ENCODE data around the gene HOXA11. TPM values are rescaled to one million over a fixed set of nuclear protein-coding genes. Genes with fewer than 3 reads are reported as not detected.
A peak's percentile ranks its signal among the peaks of the same experiment; 100 is the strongest.

HOXA11 gene
- total RNA-seq, 1 donor from 2014 or later = not detected

DNA sequence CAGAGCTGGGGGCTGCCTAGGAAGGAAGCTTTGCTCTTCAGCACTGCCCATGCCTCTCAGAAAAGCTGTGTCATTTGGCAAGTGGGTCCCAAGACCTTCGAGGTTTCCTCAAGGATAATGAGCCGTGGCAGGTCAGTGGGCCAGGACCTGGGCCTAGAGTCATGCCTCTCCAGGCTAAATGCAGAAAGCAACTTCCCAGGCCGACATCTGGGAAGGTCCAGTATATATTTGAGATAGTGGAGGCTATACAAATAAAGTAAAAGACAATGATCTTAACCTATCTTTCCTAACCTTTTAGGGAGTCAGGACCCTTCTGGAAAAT is 8.5 kb downstream of the HOXA11 start:
- no peak for DNase-seq (ENCODE audit: low spot score in 2 of 2)
- H3K4me1 ChIP-seq = peaks cover 0 to 18% of the 10 kb centered on the region in 2 donors
- H3K27me3 ChIP-seq = peaks cover 43% of the 10 kb centered on the region
- TF ChIP-seq, protein P1, sequence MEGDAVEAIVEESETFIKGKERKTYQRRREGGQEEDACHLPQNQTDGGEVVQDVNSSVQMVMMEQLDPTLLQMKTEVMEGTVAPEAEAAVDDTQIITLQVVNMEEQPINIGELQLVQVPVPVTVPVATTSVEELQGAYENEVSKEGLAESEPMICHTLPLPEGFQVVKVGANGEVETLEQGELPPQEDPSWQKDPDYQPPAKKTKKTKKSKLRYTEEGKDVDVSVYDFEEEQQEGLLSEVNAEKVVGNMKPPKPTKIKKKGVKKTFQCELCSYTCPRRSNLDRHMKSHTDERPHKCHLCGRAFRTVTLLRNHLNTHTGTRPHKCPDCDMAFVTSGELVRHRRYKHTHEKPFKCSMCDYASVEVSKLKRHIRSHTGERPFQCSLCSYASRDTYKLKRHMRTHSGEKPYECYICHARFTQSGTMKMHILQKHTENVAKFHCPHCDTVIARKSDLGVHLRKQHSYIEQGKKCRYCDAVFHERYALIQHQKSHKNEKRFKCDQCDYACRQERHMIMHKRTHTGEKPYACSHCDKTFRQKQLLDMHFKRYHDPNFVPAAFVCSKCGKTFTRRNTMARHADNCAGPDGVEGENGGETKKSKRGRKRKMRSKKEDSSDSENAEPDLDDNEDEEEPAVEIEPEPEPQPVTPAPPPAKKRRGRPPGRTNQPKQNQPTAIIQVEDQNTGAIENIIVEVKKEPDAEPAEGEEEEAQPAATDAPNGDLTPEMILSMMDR (IDR thresholded peaks at IDR 0.05) = no peak
- no peak overlapping the region for H3K27ac ChIP-seq
- H3K4me3 ChIP-seq = no peak overlapping the region
- no peaks in the 10 kb centered on the region for H3K36me3 ChIP-seq
- intact Hi-C loops (cut with DNase I) = no loop called here
- H3K9me3 ChIP-seq = no peaks in the 10 kb centered on the region

- TF ChIP-seq, protein P1 (IDR thresholded peaks at IDR 0.05) = no peak
- H3K36me3 ChIP-seq = no peaks in the 10 kb centered on the region
- H3K27me3 ChIP-seq = peaks cover 48% of the 10 kb centered on the region
- H3K9me3 ChIP-seq = no peaks in the 10 kb centered on the region
- H3K27ac ChIP-seq = no peak overlapping the region
- DNase-seq (ENCODE audit: low spot score in 2 of 2) = peak; percentile 6 to 46
- H3K4me1 ChIP-seq = peaks cover 0 to 18% of the 10 kb centered on the region in 2 donors
- intact Hi-C loops (cut with DNase I) = no loop called here
- no peak overlapping the region for H3K4me3 ChIP-seq
Measured at GRCh38 chr7:27175626-27176523, 9.2 kb downstream of the HOXA11 start.

DNA sequence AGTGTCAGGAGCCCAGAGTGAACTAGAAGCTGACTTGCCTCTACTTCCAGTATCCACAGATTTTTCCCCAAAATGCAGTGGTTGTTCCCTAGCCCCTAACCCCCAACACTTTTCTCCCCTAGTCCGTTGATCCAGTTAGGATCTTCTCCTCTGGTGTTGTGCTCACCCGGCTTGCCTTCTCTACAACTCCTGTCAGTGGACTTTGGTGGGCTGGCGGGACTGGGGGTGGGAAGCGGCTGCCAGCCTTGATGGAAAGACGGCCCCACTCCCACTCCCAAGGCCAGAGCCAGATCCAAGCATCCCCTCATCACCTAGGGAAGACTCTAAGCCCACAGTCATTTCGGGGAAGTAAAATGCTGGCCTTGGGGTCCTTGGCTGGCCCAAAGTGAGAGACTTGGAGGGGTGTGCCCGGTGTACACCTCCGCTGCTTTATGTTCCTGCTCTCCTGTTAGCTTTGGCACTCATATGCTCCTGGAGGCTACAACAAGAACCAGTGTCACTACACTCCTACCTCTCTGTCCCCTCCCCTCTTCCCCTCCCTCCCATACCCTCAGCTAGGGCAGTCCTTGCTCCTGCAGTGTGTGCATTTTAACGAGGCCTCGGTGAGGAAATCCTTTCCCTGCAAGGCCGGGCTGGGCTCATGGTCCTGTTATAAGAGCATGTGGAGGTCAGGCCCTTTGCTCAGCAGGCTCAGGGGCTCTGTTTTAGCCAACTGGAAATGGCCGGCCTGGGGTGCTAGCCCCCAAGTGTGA is 10.0 kb downstream of the HOXA11 start:
- Histone ChIP-seq H3K9me3 (no peaks in the 10 kb centered on the region), H3K27ac (no peak overlapping the region), H3K4me1 (peaks cover 0 to 19% of the 10 kb centered on the region in 2 donors), H3K36me3 (no peaks in the 10 kb centered on the region), H3K4me3 (no peak overlapping the region), H3K27me3 (peaks cover 50% of the 10 kb centered on the region)
- intact Hi-C loops (cut with DNase I) = no loop called here
- TF ChIP-seq, protein P1 (IDR thresholded peaks at IDR 0.05) = no peak
- peak in 1 of 2 donors; percentile 50 for DNase-seq (ENCODE audit: low spot score in 2 of 2)

- Histone ChIP-seq H3K27ac (peak within 1 kb of the TSS in 1 of 2 donors; percentile 37), H3K9me3 (no peaks in the 10 kb centered on the region), H3K4me3 (peak within 1 kb of the TSS; percentile 55 to 71), H3K27me3 (peaks cover 54% of the 10 kb centered on the region), H3K36me3 (no peaks in the 10 kb centered on the region), H3K4me1 (peaks cover 0 to 19% of the 10 kb centered on the region in 2 donors)
- TF ChIP-seq, protein P1 (IDR thresholded peaks at IDR 0.05) = no peak
- intact Hi-C loops (cut with DNase I) = no loop called here
- peak in 1 of 2 donors; percentile 62 for DNase-seq (ENCODE audit: low spot score in 2 of 2)
Measured at GRCh38 chr7:27173956-27174873, 10.8 kb downstream of the HOXA11 start, which contains the start of gene HOXA10. HOXA10 (minus strand) TSS chr7:27174320; CDS start chr7:27174306, 14 bp downstream.

DNA sequence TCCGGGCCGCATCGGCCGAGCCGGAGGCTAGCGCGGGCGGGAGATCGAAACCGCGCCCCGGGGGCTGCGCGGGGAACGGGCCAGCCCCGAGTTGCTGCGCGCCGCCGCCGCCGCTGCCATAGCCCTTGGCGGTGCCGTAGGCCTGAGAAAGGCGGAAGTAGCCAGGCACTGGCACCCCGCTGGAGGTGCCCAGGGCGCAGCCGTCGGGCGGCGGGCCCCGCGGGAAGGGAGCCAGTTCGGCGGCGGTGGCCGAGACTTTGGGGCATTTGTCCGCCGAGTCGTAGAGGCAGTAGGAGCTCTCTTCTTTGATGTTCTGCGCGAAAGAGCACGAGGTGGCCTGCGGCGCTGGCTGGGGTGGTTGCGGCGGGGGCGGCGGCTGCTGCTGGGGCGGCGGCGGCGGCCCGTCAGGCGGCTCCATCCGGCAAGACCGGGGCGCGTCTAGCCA is 11.5 kb downstream of the HOXA11 start:
- H3K4me3 ChIP-seq = peak overlapping the region; percentile 55 to 71
- peaks cover 0 to 19% of the 10 kb centered on the region in 2 donors for H3K4me1 ChIP-seq
- peak in 1 of 2 donors; percentile 65 for DNase-seq (ENCODE audit: low spot score in 2 of 2)
- peak overlapping the region in 1 of 2 donors; percentile 37 for H3K27ac ChIP-seq
- H3K36me3 ChIP-seq = no peaks in the 10 kb centered on the region
- peaks cover 59% of the 10 kb centered on the region for H3K27me3 ChIP-seq
- intact Hi-C loops (cut with DNase I) = no loop called here
- TF ChIP-seq, protein P1 (IDR thresholded peaks at IDR 0.05) = no peak
- H3K9me3 ChIP-seq = no peaks in the 10 kb centered on the region
